Fibroblast of peridontal ligament (primary cell): ENCODE measurements around the gene CHST11.

Source experiments
- DNase-seq: peaks from one replicate; pipeline ENCODE4 v3.0.0-alpha.2; 2010; ENCODE audit errors: extremely low read depth

Gene CHST11

GRCh38 chr12:104653730-104654664 is 197.2 kb downstream of the CHST11 start:
- DNase-seq: no peak

DNA sequence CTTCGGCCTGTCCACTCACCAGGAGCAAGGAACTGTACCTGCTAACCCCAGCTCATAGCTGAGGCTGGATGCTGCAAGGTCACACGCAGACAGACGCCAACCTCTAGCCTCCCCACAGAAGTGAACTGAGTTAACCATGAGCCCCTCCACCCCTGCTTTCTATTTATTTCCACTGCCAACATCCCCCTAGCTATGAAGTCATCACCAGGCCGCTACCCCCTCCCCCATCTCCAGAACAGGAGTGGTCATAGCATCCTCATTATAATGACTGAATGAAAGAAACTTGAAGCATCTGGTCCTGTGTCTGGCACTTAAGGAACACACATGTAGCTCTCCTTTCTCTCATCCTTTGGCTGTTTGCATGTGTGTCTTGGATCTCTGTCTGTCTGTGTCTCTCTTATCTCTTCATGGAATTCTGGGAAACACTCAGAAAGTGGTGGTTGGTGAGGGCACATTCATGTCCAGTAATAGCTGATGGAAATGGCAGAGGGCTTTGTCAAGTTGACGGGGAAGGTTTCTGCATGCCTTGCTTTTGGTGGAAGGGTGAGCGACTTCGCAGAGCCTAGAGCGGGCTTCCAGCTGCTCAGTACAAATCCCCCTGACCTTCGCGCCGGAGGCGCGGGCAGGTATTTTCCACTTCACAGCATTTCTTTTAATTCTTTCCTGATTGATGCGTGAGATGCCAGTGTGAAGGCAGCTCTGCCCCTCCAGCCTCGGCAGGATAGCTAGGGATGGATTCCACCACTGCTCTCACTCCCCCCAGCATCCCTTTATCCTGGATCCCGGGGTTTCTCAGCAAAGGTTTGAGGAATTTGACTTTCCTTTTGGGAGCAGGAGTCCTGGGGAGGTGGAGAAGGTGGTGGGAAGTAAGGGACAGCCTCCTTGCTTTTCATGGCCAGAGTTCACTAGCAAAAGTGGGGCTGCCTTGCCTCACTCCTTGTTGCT is 198.2 kb downstream of the CHST11 start:
- no peak for DNase-seq

- DNase-seq: no peak
These were observed 199.6 kb downstream of the CHST11 start for GRCh38 chr12:104656383-104656782.

DNA sequence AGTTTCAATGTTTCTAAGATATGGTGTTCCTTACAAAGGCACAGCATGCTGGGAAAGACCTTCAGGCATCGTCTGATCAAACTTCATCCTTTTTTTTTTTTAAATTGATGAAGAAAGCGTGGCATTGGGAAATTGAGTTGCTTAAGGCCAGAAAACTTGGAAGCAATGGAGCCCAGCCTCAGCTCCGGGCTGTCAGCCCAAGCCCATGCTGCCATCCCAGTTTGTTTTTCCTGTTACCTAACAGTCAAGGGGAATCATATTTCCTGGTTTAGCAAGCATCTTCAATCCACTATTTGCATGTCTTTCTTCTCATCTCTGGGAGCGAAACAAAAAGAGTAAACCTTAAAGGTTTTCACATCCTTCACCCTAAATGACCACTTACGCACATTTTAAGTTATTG is 200.2 kb downstream of the CHST11 start:
- peak; percentile 90 for DNase-seq

- DNase-seq: no peak
These were observed 201.2 kb downstream of the CHST11 start for GRCh38 chr12:104657726-104658484.

DNA sequence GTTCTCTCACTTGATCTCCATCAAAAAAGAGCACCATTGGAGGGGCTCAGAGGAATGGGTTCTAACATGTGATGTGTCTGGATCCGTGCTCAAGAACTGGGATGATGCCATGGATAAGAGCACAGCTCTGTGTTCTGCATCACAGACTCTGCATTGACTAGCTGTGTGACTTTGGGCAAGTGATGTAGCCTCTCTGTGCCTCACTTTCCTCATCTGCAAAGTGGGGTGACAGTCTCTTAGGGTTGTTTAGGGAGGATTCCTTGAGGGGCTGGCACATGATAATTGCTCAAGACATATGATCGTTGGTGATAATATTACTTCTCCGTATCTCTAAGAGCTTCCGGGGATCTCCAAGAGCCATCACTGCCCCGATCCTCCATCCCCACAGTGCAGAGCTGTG is 202.3 kb downstream of the CHST11 start:
- no peak for DNase-seq

DNA sequence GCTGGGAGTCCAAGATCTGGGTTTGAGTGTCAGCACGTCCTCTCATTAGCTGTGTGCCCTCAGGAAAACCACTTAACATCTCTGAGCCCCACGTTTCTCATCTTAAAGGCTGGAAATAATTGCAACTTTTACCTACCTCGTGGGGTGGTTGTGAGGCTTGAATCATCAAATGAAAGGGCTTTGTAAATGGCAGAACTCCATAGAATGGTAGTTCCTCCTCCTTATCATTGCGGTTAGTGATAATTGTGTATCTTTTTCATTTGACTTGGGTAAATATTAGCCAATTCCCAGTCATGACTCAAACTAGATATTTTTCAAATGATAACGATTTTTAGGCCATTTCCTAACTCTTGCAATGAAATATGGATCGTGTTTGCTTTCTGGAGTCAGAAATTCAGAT is 205.5 kb downstream of the CHST11 start:
- no peak for DNase-seq

- no peak for DNase-seq
These were observed 206.2 kb downstream of the CHST11 start for GRCh38 chr12:104662908-104663307.

DNA sequence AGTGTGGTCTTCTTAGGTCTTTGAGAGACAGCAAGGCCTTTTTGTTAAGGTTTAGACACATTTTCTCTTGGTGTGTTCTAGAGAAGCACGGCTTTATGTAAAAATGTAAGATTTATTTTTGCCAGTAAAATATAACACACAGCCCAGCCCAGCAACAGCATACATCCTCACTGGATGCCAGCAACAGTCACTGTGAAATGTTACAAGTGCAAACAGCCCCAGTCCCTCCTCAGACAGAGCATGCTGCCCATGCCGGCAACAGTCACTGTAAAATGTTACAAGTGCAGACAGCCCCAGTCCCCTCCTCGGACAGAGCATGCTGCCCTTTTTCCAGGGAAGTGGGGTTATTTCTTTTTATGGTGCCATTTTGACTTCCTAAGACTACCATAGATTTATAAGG is 207.6 kb downstream of the CHST11 start:
- no peak for DNase-seq

GRCh38 chr12:104665296-104665695 is 208.5 kb downstream of the CHST11 start:
- DNase-seq: no peak

GRCh38 chr12:104667139-104667538 is 210.4 kb downstream of the CHST11 start:
- no peak for DNase-seq

DNA sequence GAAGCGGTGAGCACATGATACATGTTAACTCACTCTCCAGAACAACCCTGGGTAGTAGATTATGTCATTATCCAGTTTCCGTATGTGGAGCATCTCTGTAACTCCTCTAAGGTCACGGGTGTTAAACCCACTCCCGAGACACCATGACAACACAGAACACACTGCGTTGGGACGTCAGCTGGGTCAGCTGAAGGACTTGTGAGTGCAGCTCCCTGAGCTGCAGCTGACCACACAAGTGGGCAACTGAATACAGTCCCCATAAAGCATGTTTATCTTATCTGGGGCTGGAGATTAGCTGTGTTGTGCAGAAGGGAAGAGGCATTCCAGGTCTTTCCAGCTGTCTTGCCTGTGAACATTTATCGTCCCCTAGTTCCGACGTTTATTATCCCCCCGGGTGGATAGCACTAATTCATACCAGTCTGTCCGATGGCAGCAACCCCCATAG is 211.5 kb downstream of the CHST11 start:
- no peak for DNase-seq

DNA sequence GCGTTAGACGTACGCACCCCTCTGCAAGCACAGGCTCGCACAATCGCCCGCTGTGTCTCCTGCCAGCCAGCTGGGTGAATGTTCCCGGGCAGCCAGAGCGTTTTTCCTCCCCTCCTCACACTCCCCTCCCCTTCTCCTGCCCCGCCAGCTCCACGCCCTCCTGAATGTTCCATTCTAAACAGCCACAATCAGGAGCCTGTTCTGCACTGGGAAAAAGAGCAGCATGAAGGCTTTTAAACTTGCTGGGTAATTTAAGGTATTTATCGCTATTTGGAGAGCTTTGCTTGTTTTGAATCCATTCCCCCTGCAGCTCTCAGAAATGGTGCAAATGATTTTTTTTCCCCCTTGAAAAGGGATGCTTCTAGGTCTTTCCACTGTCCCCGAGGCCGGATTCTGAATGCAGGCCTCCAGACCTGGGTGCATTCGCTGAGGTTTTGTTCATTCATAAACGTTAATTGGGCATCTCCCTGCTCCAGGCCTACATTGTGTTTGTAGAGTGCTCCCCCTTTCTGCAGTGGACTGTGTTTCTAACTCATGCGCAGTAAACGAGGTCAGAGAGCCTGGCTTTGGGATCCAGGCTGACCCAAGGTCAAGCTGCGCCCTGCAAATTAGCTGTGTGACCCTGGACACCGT is 212.5 kb downstream of the CHST11 start:
- peak; percentile 6 for DNase-seq

GRCh38 chr12:104669851-104670337 is 213.1 kb downstream of the CHST11 start:
- DNase-seq: no peak

DNA sequence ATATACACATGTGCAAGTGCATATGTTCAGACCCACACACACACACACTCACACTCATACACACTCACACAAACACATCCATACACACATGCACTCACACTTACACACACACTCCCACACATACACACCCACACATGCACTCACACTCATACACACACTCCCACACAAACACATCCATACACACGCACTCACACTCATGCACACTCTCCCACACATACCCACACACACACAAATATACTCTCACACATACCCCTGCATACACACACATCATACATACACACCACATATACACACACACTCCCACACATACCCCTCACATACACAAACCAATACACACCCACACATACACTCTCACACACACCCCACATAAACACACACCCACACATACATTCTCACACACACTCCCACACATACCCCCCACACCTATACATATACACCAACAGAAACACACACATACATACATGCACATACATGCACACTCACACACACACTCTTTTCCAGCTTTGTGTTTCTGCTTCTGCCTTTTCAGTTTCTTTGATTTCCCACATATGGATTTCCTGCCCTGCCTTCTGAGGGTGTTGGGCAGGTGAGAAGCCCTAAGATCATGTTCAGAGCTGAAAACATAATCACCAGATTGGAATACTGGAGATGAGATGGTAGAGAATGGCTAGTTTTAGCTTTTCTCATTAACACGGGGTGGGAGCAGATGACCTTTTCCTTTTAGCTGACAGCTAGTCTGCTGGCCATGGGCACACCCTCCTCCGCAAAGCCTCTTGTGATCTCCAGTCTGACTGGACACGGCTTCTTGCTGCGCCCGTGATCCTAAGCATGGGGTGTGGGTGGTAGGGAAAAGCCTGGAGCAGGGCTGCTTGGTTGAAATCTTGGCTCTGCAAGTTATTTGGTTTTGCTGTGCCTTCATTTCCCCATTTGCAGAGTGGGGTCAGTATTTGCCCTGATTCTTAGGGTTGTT is 214.0 kb downstream of the CHST11 start:
- DNase-seq: no peak

- peak; percentile 91 for DNase-seq
These were observed 214.8 kb downstream of the CHST11 start for GRCh38 chr12:104671409-104672095.

GRCh38 chr12:104672096-104672445 is 215.3 kb downstream of the CHST11 start:
- DNase-seq: no peak

- DNase-seq: peak; percentile 45
These were observed 215.9 kb downstream of the CHST11 start for GRCh38 chr12:104672501-104673265.

DNA sequence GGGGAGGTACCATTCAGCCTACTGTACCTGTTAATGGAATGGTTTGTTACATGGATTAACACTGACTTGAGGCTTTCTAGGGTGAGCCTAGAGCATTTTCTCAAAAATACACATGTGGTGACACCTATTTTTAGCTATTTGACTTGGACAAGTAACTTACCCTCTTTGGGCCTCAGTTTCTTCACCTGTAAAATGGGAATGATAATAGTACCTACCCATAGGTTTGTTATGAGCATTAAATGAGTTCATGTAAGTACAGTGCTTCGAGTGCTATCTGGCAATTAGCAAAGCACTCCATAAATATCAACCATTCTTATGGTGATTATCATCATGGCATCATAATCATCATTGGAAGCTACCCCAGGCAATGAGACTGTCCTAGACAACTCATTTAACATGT is 216.5 kb downstream of the CHST11 start:
- DNase-seq: no peak
